A549 (cell line): ENCODE data around the gene ZFYVE28. TPM values are rescaled to one million over a fixed set of nuclear protein-coding genes. Genes with fewer than 3 reads are reported as not detected.

Source experiments
- ATAC-seq, 2 experiments: fragments of 200-7000 bp in 1 of 2; fragments of >200 bp in 1 of 2; cut with Nextera tagmentation in 1 of 2; cut with Tn5 transposase in 1 of 2; 3 replicates each; pipeline versions ENCODE4 v1.8.0 to v1.9.1; 2018 to 2020; ENCODE audit warnings: mild to moderate bottlenecking in 1 of 2, moderate library complexity in 1 of 2
- CTCF ChIA-PET: fragments of 300-600 bp; sonication (Branson Sonifier 250); formaldehyde crosslinking; extraction: SDS; loops from one replicate; lab custom pipeline; 2021; ENCODE audit warnings: antibody characterized with exemption, inconsistent platforms; lab: Yijun Ruan, JAX
- POLR2A ChIA-PET: fragments of 350-600 bp; formaldehyde crosslinking; extraction: SDS; loops from one replicate; lab custom pipeline; 2021; ENCODE audit warnings: antibody characterized with exemption, inconsistent platforms; lab: Yijun Ruan, JAX
- DNase-seq, 2 experiments: peaks; one replicate each; pipeline versions ENCODE4 v3.0.0 to v3.0.0-alpha.2; 2011 to 2016; ENCODE audit warnings: low read depth in 1 of 2, low spot score in 1 of 2
- FAIRE-seq: peaks from 2 replicates; lab custom pipeline; 2011; peaks lifted over from hg19 to GRCh38; lab: Jason Lieb, UNC
- H3K27ac ChIP-seq, 2 experiments: fragments of >200 bp; sonication (Bioruptor Twin); formaldehyde crosslinking; 3 replicates each; pipeline ENCODE4 v1.5.1; 2016 to 2017
- H3K4me1 ChIP-seq: fragments of >200 bp; sonication (Bioruptor Twin); formaldehyde crosslinking; 3 replicates; pipeline ENCODE4 v1.6.1; 2016
- H3K4me2 ChIP-seq: fragments of >200 bp; sonication (Bioruptor Twin); formaldehyde crosslinking; 3 replicates; pipeline ENCODE4 v1.6.1; 2016
- H3K4me3 ChIP-seq: fragments of >200 bp; sonication (Bioruptor Twin); formaldehyde crosslinking; 3 replicates; pipeline ENCODE4 v1.5.1; 2016
- H3K9me3 ChIP-seq: fragments of >200 bp; sonication (Bioruptor Twin); formaldehyde crosslinking; 3 replicates; pipeline ENCODE4 v1.6.1; 2016
- BHLHE40 ChIP-seq: IDR thresholded peaks from 2 replicates; pipeline ENCODE4 v1.6.1; 2012; ENCODE audit warnings: low read depth, low read length, inconsistent platforms
- CEBPB ChIP-seq, 2 experiments: fragments of >200 bp in 1 of 2; sonication (Bioruptor Twin) in 1 of 2; formaldehyde crosslinking in 1 of 2; IDR thresholded peaks; 2 replicates each; pipeline ENCODE4 v1.6.1; 2012 to 2016
- CTCF ChIP-seq: fragments of >200 bp; sonication (Bioruptor Twin); formaldehyde crosslinking; IDR thresholded peaks from 3 replicates; pipeline ENCODE4 v1.5.1; 2016
- E2F6 ChIP-seq: IDR thresholded peaks from 2 replicates; pipeline ENCODE4 v1.6.1; 2012; ENCODE audit warnings: low read depth, borderline replicate concordance
- EHF ChIP-seq: fragments of 250-450 bp; sonication (Bioruptor Pico); IDR thresholded peaks from 2 replicates; pipeline ENCODE4 v1.5.0; 2020; ENCODE audit warnings: mild to moderate bottlenecking
- EHMT2 ChIP-seq: fragments of 200-600 bp; sonication (generic); IDR thresholded peaks from 2 replicates; pipeline ENCODE4 v1.6.1; 2016; ENCODE audit warnings: antibody characterized with exemption, low read depth, mild to moderate bottlenecking, moderate library complexity
- ESRRA ChIP-seq: fragments of 150-350 bp; IDR thresholded peaks from 2 replicates; pipeline ENCODE4 v1.6.1; 2014; ENCODE audit warnings: mild to moderate bottlenecking, low read length, borderline replicate concordance
- FOSL2 ChIP-seq, 2 experiments: fragments of 450-650 bp in 1 of 2; fragments of >200 bp in 1 of 2; sonication (Bioruptor Twin) in 1 of 2; formaldehyde crosslinking; IDR thresholded peaks; 2 replicates each; pipeline versions ENCODE4 v1.5.0 to v1.6.1; 2016 to 2020; ENCODE audit warnings: mild to moderate bottlenecking in 1 of 2, moderate library complexity in 1 of 2
- FOXS1 ChIP-seq: fragments of 250-450 bp; sonication (Bioruptor Pico); IDR thresholded peaks from 2 replicates; pipeline ENCODE4 v1.5.0; 2020; ENCODE audit warnings: mild to moderate bottlenecking, moderate library complexity
- HEYL ChIP-seq: fragments of 250-450 bp; sonication (Bioruptor Pico); IDR thresholded peaks from 2 replicates; pipeline ENCODE4 v1.8.0; 2021; ENCODE audit warnings: mild to moderate bottlenecking, moderate library complexity
- HOXA7 ChIP-seq: fragments of 250-450 bp; sonication (Bioruptor Pico); IDR thresholded peaks from 2 replicates; pipeline ENCODE4 v1.5.0; 2020; ENCODE audit warnings: mild to moderate bottlenecking, moderate library complexity
- HOXB13 ChIP-seq: fragments of 250-450 bp; sonication (Bioruptor Pico); IDR thresholded peaks from 2 replicates; pipeline ENCODE4 v1.5.0; 2020; ENCODE audit warnings: low read depth, mild to moderate bottlenecking, moderate library complexity
- JUN ChIP-seq, 2 experiments: fragments of >200 bp; sonication (Bioruptor Twin); formaldehyde crosslinking; IDR thresholded peaks; 2 replicates in 1 of 2; 3 replicates in 1 of 2; pipeline ENCODE4 v1.6.1; 2016 to 2017
- MAFK ChIP-seq: fragments of 450-650 bp; IDR thresholded peaks from 2 replicates; pipeline ENCODE4 v1.6.1; 2014; ENCODE audit not compliant: partially characterized antibody
- MAX ChIP-seq: IDR thresholded peaks from 2 replicates; pipeline ENCODE4 v1.6.1; 2012
- MAZ ChIP-seq: fragments of 150-350 bp; IDR thresholded peaks from 2 replicates; pipeline ENCODE4 v1.6.1; 2014; ENCODE audit warnings: antibody characterized with exemption, low read depth, low read length, borderline replicate concordance
- NFE2L2 ChIP-seq: fragments of 150-350 bp; conservative IDR thresholded peaks from 2 replicates; pipeline ENCODE4 v1.6.1; 2014; ENCODE audit warnings: low read length
- SMC3 ChIP-seq: fragments of >200 bp; sonication (Bioruptor Twin); formaldehyde crosslinking; IDR thresholded peaks from 3 replicates; pipeline ENCODE4 v1.6.1; 2018; ENCODE audit warnings: inconsistent platforms
- TFCP2L1 ChIP-seq: fragments of 250-450 bp; sonication (Bioruptor Pico); IDR thresholded peaks from 2 replicates; pipeline ENCODE4 v1.5.0; 2021; ENCODE audit warnings: mild to moderate bottlenecking
- USF2 ChIP-seq: fragments of 450-650 bp; IDR thresholded peaks from 2 replicates; pipeline ENCODE4 v1.6.1; 2014; ENCODE audit warnings: antibody characterized with exemption
- ZC3H11A ChIP-seq: fragments of 450-650 bp; IDR thresholded peaks from 2 replicates; pipeline ENCODE4 v1.6.1; 2014; ENCODE audit warnings: antibody characterized with exemption, mild to moderate bottlenecking
- ZNF302 ChIP-seq: fragments of 250-450 bp; sonication (Bioruptor Pico); IDR thresholded peaks from 2 replicates; pipeline ENCODE4 v1.9.0; 2021; ENCODE audit warnings: inconsistent platforms, mild to moderate bottlenecking, moderate library complexity
- WGBS: methylation state at CpG from one replicate; pipeline ENCODE4 v1.1.6; 2017; ENCODE audit errors: missing lambda C conversion rate; 5-methylcytosine and 5-hydroxymethylcytosine counted together
- polyA plus RNA-seq, 4 experiments: library from polyadenylated mRNA; depleted of rRNA in 3 of 4; stranded (reverse); fragments of >200 nt; fragmentation: RNase III in 1 of 4; extraction: RNeasy Plus Mini Kit Qiagen cat#74134 plus additional on column Dnase treatment in 1 of 4; gene quantifications; 2 replicates in 3 of 4; 3 replicates in 1 of 4; pipeline ENCODE4 v1.2.3, GENCODE V29; 2011 to 2017

The ZFYVE28 gene
- polyA plus RNA-seq, 2 of the 4 experiments (the other 2 are of a cell fraction), result 2.1 to 2.3 TPM

- WGBS, result 78% methylated on average over 10 of the region's 25 CpGs
- DNase-seq (no peak), FAIRE-seq (no peak), ATAC-seq (no peak)
- Histone ChIP-seq H3K9me3 (no peaks in the 10 kb centered on the region), H3K4me3 (no peak overlapping the region), H3K4me2 (no peak overlapping the region), H3K27ac (no peak overlapping the region), H3K4me1 (no peaks in the 10 kb centered on the region)
- ChIA-PET CTCF (interaction anchor here (0.6 kb wide), 2 partner anchors 40 to 229 kb away, joined by 3 read pairs; no protein-coding TSS in a partner anchor), POLR2A (no interaction called here)
- TF ChIP-seq FOXS1 (CRISPR knock-in tag) (no peak), CTCF (no peak), HOXB13 (CRISPR knock-in tag) (no peak), MAFK (no peak), USF2 (no peak), E2F6 (no peak), JUN (IDR thresholded peaks at IDR 0.05) (no peak), BHLHE40 (no peak), MAZ (no peak), ZNF302 (CRISPR knock-in tag) (no peak), ZC3H11A (no peak), SMC3 (no peak), CEBPB (IDR thresholded peaks at IDR 0.05) (no peak), NFE2L2 (no peak)
These were observed 62.0 kb downstream of the ZFYVE28 start for GRCh38 chr4:2356123-2357069.

GRCh38 chr4:2354760-2355159 lies 63.7 kb downstream of the ZFYVE28 start:
- ATAC-seq (no peak), DNase-seq (no peak), FAIRE-seq (no peak)
- no peak overlapping the region for H3K4me3 ChIP-seq
- CTCF ChIA-PET, result interaction anchor here (0.6 to 1.5 kb wide), 4 partner anchors 11 to 122 kb away, joined by 3 read pairs; no protein-coding TSS in a partner anchor
- no peak overlapping the region for H3K4me2 ChIP-seq
- TF ChIP-seq TFCP2L1 (CRISPR knock-in tag), result no peak
- no peak for TF ChIP-seq MAX
- TF ChIP-seq EHF (CRISPR knock-in tag), result no peak
- no peak for TF ChIP-seq SMC3
- TF ChIP-seq ZNF302 (CRISPR knock-in tag), result no peak
- TF ChIP-seq ZC3H11A, result no peak
- TF ChIP-seq EHMT2, result no peak
- no peak for TF ChIP-seq E2F6
- TF ChIP-seq FOSL2 (IDR thresholded peaks at IDR 0.05), result no peak
- no peak for TF ChIP-seq FOSL2 (CRISPR knock-in tag; IDR thresholded peaks at IDR 0.05)
- TF ChIP-seq HOXA7 (CRISPR knock-in tag), result no peak
- no peak for TF ChIP-seq ESRRA
- no peak for TF ChIP-seq HEYL (CRISPR knock-in tag)
- POLR2A ChIA-PET, result no interaction called here
- WGBS, result 85% methylated on average over 9 of the region's 9 CpGs
- no peak overlapping the region for H3K27ac ChIP-seq
- H3K4me1 ChIP-seq, result no peaks in the 10 kb centered on the region
- H3K9me3 ChIP-seq, result no peaks in the 10 kb centered on the region
